Epithelial cell of proximal tubule (primary cell): ENCODE measurements around the gene PTPRO. TPM values are rescaled to one million over a fixed set of nuclear protein-coding genes. Genes with fewer than 3 reads are reported as not detected.

ENCODE experiments used
- DNase-seq: peaks from one replicate; pipeline ENCODE4 v3.0.0-alpha.2; 2011; ENCODE audit warnings: low read depth
- H3K4me3 ChIP-seq: 2 replicates; pipeline ENCODE4 v1.5.1; 2011; ENCODE audit warnings: low read depth, mild to moderate bottlenecking, low read length
- CTCF ChIP-seq: conservative IDR thresholded peaks from 2 replicates; pipeline ENCODE4 v1.5.1; 2012; ENCODE audit warnings: low read depth, mild to moderate bottlenecking, low read length
- total RNA-seq: library from RNA; depleted of rRNA; stranded (reverse); fragments of >200 nt; gene quantifications from 2 replicates; pipeline ENCODE4 v1.2.3, GENCODE V29; 2015

PTPRO gene
- total RNA-seq, 1 donor from 2014 or later: 1.3 TPM

GRCh38 chr12:15534322-15534721, 212.0 kb downstream of the PTPRO start:
- H3K4me3 ChIP-seq: peak overlapping the region; percentile 6
- no peak for DNase-seq
- TF ChIP-seq CTCF: no peak

GRCh38 chr12:15534874-15535273, 212.6 kb downstream of the PTPRO start:
- TF ChIP-seq CTCF: no peak
- no peak overlapping the region for H3K4me3 ChIP-seq
- DNase-seq: no peak

- no peak overlapping the region for H3K4me3 ChIP-seq
- no peak for TF ChIP-seq CTCF
- DNase-seq: no peak
Measured at GRCh38 chr12:15535352-15535781, 213.1 kb downstream of the PTPRO start.

GRCh38 chr12:15536446-15536845, 214.1 kb downstream of the PTPRO start:
- no peak for DNase-seq
- H3K4me3 ChIP-seq: no peak overlapping the region
- no peak for TF ChIP-seq CTCF

- no peak overlapping the region for H3K4me3 ChIP-seq
- TF ChIP-seq CTCF: no peak
- no peak for DNase-seq
Measured at GRCh38 chr12:15538881-15539280, 216.6 kb downstream of the PTPRO start.

- no peak for DNase-seq
- no peak for TF ChIP-seq CTCF
Measured at GRCh38 chr12:15540005-15540404, 217.7 kb downstream of the PTPRO start.

GRCh38 chr12:15540469-15540872, 218.2 kb downstream of the PTPRO start:
- H3K4me3 ChIP-seq: no peak overlapping the region
- DNase-seq: no peak
- TF ChIP-seq CTCF: no peak

More at GRCh38 chr12:15540005-15540404, 217.7 kb downstream of the PTPRO start:
- no peak overlapping the region for H3K4me3 ChIP-seq
